WTC11 (cell line): ENCODE data around the gene RYR3.

Experiments used
- CTCF ChIP-seq: fragments of 200-600 bp; IDR thresholded peaks from 2 replicates; pipeline ENCODE4 v1.8.0; 2022; ENCODE audit warnings: antibody characterized with exemption
- MAX ChIP-seq: sonication (generic); formaldehyde crosslinking; IDR thresholded peaks from 2 replicates; pipeline ENCODE4 v1.8.0; 2022; ENCODE audit warnings: mild to moderate bottlenecking, missing genetic modification reagents
- SMAD3 ChIP-seq: sonication (generic); formaldehyde crosslinking; IDR thresholded peaks from 2 replicates; pipeline ENCODE4 v1.8.0; 2022; ENCODE audit warnings: missing genetic modification reagents, mild to moderate bottlenecking, borderline replicate concordance
- SP1 ChIP-seq: sonication (generic); formaldehyde crosslinking; conservative IDR thresholded peaks from 2 replicates; pipeline ENCODE4 v1.8.1; 2022; ENCODE audit warnings: missing genetic modification reagents
- TCF7 ChIP-seq: sonication (generic); formaldehyde crosslinking; IDR thresholded peaks from 2 replicates; pipeline ENCODE4 v1.8.0; 2022; ENCODE audit warnings: mild to moderate bottlenecking, low read depth, missing genetic modification reagents, moderate library complexity
- USF2 ChIP-seq: sonication (generic); formaldehyde crosslinking; IDR thresholded peaks from 2 replicates; pipeline ENCODE4 v1.8.1; 2023; ENCODE audit warnings: mild to moderate bottlenecking, missing genetic modification reagents, moderate library complexity
- ZNF219 ChIP-seq: sonication (generic); formaldehyde crosslinking; IDR thresholded peaks from 2 replicates; pipeline ENCODE4 v1.8.0; 2023; ENCODE audit warnings: missing genetic modification reagents, mild to moderate bottlenecking, borderline replicate concordance
- TF ChIP-seq, protein P1 (sequence below): sonication (generic); formaldehyde crosslinking; IDR thresholded peaks from 2 replicates; pipeline ENCODE4 v1.8.1; 2022; ENCODE audit warnings: low read depth, missing genetic modification reagents, borderline replicate concordance

DNA sequence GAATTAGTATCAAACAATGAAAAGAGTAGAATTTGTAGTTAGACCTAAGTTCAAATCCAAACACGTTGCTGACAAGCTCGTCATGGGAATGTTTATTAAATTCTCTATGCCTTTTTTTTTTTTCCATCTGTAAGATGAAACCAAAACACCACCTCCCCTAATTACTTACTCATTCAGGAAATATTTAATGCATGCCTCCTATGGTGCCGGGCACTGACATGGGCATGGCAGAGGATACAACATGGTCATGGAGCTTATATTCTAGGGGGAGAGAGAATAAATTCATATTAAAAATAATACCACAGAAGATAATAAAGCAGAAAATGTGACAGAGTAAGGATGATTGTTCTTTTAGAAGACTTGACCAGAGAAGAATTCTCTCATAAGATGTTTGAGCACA is 215.8 kb downstream of the RYR3 start:
- TF ChIP-seq, protein P1, sequence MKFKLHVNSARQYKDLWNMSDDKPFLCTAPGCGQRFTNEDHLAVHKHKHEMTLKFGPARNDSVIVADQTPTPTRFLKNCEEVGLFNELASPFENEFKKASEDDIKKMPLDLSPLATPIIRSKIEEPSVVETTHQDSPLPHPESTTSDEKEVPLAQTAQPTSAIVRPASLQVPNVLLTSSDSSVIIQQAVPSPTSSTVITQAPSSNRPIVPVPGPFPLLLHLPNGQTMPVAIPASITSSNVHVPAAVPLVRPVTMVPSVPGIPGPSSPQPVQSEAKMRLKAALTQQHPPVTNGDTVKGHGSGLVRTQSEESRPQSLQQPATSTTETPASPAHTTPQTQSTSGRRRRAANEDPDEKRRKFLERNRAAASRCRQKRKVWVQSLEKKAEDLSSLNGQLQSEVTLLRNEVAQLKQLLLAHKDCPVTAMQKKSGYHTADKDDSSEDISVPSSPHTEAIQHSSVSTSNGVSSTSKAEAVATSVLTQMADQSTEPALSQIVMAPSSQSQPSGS (CRISPR knock-in tag) = no peak
- TF ChIP-seq ZNF219 (CRISPR knock-in tag) = no peak
- TF ChIP-seq SMAD3 (CRISPR knock-in tag) = no peak
- TF ChIP-seq CTCF = no peak
- no peak for TF ChIP-seq TCF7 (CRISPR knock-in tag)
- TF ChIP-seq MAX (CRISPR knock-in tag) = no peak
- no peak for TF ChIP-seq USF2 (CRISPR knock-in tag)
- no peak for TF ChIP-seq SP1
